ENCODE data around the gene CNOT11.
"Not testable (repeated sequence)": the region's sequence is repeated elsewhere in the genome, so short reads cannot be mapped to it uniquely, and the experiment has no call there.

Gene CNOT11

GRCh38 chr2:101311696-101312017, 59.0 kb downstream of the CNOT11 start:
- no peak for FAIRE-seq

GRCh38 chr2:101316568-101316967, 63.9 kb downstream of the CNOT11 start:
- FAIRE-seq = not testable (repeated sequence)

All from islet of Langerhans (tissue), 1 donor.